CD4-positive, alpha-beta memory T cell (primary cell): ENCODE data around the gene RWDD1. TPM values are rescaled to one million over a fixed set of nuclear protein-coding genes. Genes with fewer than 3 reads are reported as not detected.

Experiments
- CTCF ChIA-PET: fragments of 350-600 bp; sonication (Branson Sonifier 250); formaldehyde crosslinking; loops from one replicate; lab custom pipeline; 2021; ENCODE audit warnings: inconsistent platforms; ENCODE audit not compliant: partially characterized antibody; lab: Charles Lee
- POLR2A ChIA-PET: fragments of 350-600 bp; sonication (Branson Sonifier 250); formaldehyde crosslinking; loops from one replicate; lab custom pipeline; 2021; ENCODE audit not compliant: partially characterized antibody; lab: Charles Lee
- DNase-seq, 5 donors: peaks; one replicate each; pipeline versions ENCODE4 v3.0.0 to v3.0.0-alpha.2; 2020 to 2022; ENCODE audit warnings: mixed read lengths in 1 of 5
- H3K27ac ChIP-seq: one replicate; pipeline ENCODE4 v1.7.0; 2013; ENCODE audit warnings: low read depth, low read length
- H3K27me3 ChIP-seq: 2 replicates; pipeline ENCODE4 v1.7.0; 2013; ENCODE audit warnings: mild to moderate bottlenecking, low read length, moderate library complexity; ENCODE audit not compliant: insufficient read depth
- H3K36me3 ChIP-seq: 2 replicates; pipeline ENCODE4 v1.7.0; 2013; ENCODE audit warnings: mild to moderate bottlenecking, low read length, moderate library complexity; ENCODE audit not compliant: insufficient read depth
- H3K4me1 ChIP-seq: 2 replicates; pipeline ENCODE4 v1.7.0; 2013; ENCODE audit warnings: mild to moderate bottlenecking, low read length, moderate library complexity; ENCODE audit not compliant: insufficient read depth
- H3K4me3 ChIP-seq, 2 donors: one replicate each; pipeline ENCODE4 v1.7.0; 2013; ENCODE audit warnings: low read length in 2 of 2, mild to moderate bottlenecking in 1 of 2
- H3K9me3 ChIP-seq, 2 donors: one replicate each; pipeline ENCODE4 v1.7.0; 2013; ENCODE audit warnings: low read length in 2 of 2, control low read depth in 1 of 2; ENCODE audit not compliant: control insufficient read depth in 1 of 2
- H3K27ac Mint-ChIP-seq, 7 donors: one replicate each; pipeline ENCODE4 v1.8.0; 2020 to 2021; ENCODE audit warnings: mixed read lengths in 7 of 7, mild to moderate bottlenecking in 6 of 7, inconsistent platforms in 3 of 7, moderate library complexity in 3 of 7
- H3K27me3 Mint-ChIP-seq, 2 donors: one replicate each; pipeline ENCODE4 v1.8.0; 2020 to 2021; ENCODE audit warnings: mixed read lengths in 2 of 2
- H3K36me3 Mint-ChIP-seq, 2 donors: one replicate each; pipeline ENCODE4 v1.8.0; 2020 to 2021; ENCODE audit warnings: mixed read lengths in 2 of 2, inconsistent platforms in 1 of 2, mild to moderate bottlenecking in 1 of 2
- H3K4me1 Mint-ChIP-seq, 4 donors: one replicate each; pipeline ENCODE4 v1.8.0; 2020 to 2021; ENCODE audit warnings: mixed read lengths in 4 of 4, mild to moderate bottlenecking in 1 of 4
- H3K4me3 Mint-ChIP-seq, 8 donors: one replicate each; pipeline ENCODE4 v1.8.0; 2020 to 2021; ENCODE audit warnings: mixed read lengths in 8 of 8, mild to moderate bottlenecking in 7 of 8, moderate library complexity in 6 of 8, inconsistent platforms in 3 of 8
- H3K9me3 Mint-ChIP-seq, 8 donors: one replicate each; pipeline ENCODE4 v1.8.0; 2020 to 2021; ENCODE audit warnings: mixed read lengths in 8 of 8, mild to moderate bottlenecking in 5 of 8, inconsistent platforms in 3 of 8, moderate library complexity in 1 of 8
- intact Hi-C: fragments of 100-400 bp; cut with micrococcal nuclease; formaldehyde crosslinking; loops from one replicate; pipeline ENCODE4 v1.15.1; 2023
- polyA plus RNA-seq, 2 donors: library from polyadenylated mRNA; unstranded; fragments of 300-500 nt; fragmentation: Illumina TruSeq; gene quantifications; one replicate each; pipeline ENCODE4 v1.2.3, GENCODE V29; 2021
- total RNA-seq, 2 experiments: library from RNA; stranded (reverse); gene quantifications; one replicate each; pipeline ENCODE4 v1.2.3, GENCODE V29; 2021

RWDD1 gene
- total and polyA plus RNA-seq, 4 experiments from 2014 or later: 32.6 to 79.0 (median 53.2) TPM

DNA sequence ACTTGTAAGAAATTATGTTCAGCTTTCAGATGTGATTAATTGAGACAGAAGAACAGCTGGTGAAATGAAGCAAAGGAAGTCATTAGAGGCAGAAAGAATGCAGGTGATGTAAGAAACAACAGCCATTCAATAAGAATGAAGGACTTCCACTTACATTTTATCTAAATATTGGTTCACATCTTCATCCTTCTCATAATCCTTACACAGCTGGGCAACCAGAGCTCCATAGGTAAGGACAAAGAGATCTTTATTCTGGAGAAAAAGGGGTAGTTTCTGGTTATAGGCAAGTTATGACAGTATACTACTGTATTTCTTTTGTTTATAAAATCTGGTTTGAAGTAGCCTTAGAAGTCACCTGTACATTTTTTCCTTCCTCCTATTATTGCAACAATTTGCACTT, 28.2 kb upstream of the RWDD1 start:
- Mint-ChIP-seq H3K27me3 (peaks cover 19 to 22% of the 10 kb centered on the region in 2 donors), H3K4me1 (no peaks in the 10 kb centered on the region), H3K9me3 (no peaks in the 10 kb centered on the region), H3K36me3 (no peaks in the 10 kb centered on the region), H3K27ac (no peak overlapping the region), H3K4me3 (no peak overlapping the region)
- no peak for DNase-seq
- intact Hi-C loops: no loop called here
- Histone ChIP-seq H3K9me3 (no peaks in the 10 kb centered on the region), H3K4me1 (no peaks in the 10 kb centered on the region), H3K36me3 (no peaks in the 10 kb centered on the region), H3K27ac (no peak overlapping the region), H3K27me3 (no peaks in the 10 kb centered on the region), H3K4me3 (no peak overlapping the region)
- ChIA-PET POLR2A (interaction anchor here (1.5 kb wide), 1 partner anchor 28 kb away, joined by 5 read pairs; the partner anchor contains the start of gene RWDD1), CTCF (interaction anchor here (2.3 to 3.2 kb wide), 3 partner anchors 10 to 20 kb away, joined by 7 to 26 read pairs (median 12); no protein-coding TSS in a partner anchor)

GRCh38 chr6:116545651-116546050, 25.7 kb upstream of the RWDD1 start, which contains the start of gene TRAPPC3L:
TSS of gene TRAPPC3L (minus strand) at chr6:116545684. CDS start at chr6:116545514, 170 bp downstream.
- H3K9me3 ChIP-seq: no peaks in the 10 kb centered on the region
- no peak within 1 kb of the TSS for H3K4me3 ChIP-seq
- H3K9me3 Mint-ChIP-seq: no peaks in the 10 kb centered on the region
- ChIA-PET CTCF (interaction anchor here (0.6 to 1.8 kb wide), 3 partner anchors 10 to 19 kb away, joined by 3 to 4 read pairs (median 3); no protein-coding TSS in a partner anchor), POLR2A (no interaction called here)
- no peak within 1 kb of the TSS for H3K27ac ChIP-seq
- H3K36me3 Mint-ChIP-seq: no peaks in the 10 kb centered on the region
- H3K4me3 Mint-ChIP-seq: no peak within 1 kb of the TSS
- no peaks in the 10 kb centered on the region for H3K4me1 Mint-ChIP-seq
- no peaks in the 10 kb centered on the region for H3K27me3 ChIP-seq
- peaks cover 18 to 19% of the 10 kb centered on the region in 2 donors for H3K27me3 Mint-ChIP-seq
- no peaks in the 10 kb centered on the region for H3K36me3 ChIP-seq
- no peaks in the 10 kb centered on the region for H3K4me1 ChIP-seq
- intact Hi-C loops: no loop called here
- H3K27ac Mint-ChIP-seq: no peak within 1 kb of the TSS
- no peak for DNase-seq

GRCh38 chr6:116547358-116547757, 23.9 kb upstream of the RWDD1 start:
- no peaks in the 10 kb centered on the region for H3K9me3 ChIP-seq
- H3K27me3 ChIP-seq: no peaks in the 10 kb centered on the region
- Mint-ChIP-seq H3K27ac (no peak overlapping the region), H3K36me3 (no peaks in the 10 kb centered on the region), H3K9me3 (no peaks in the 10 kb centered on the region), H3K4me3 (no peak overlapping the region), H3K27me3 (peaks cover 12 to 22% of the 10 kb centered on the region in 2 donors), H3K4me1 (no peaks in the 10 kb centered on the region)
- ChIA-PET CTCF (interaction anchor here (1.8 kb wide), 1 partner anchor 12 kb away, joined by 4 read pairs; no protein-coding TSS in a partner anchor), POLR2A (no interaction called here)
- H3K4me3 ChIP-seq: no peak overlapping the region
- no peak for DNase-seq
- no peak overlapping the region for H3K27ac ChIP-seq
- H3K36me3 ChIP-seq: no peaks in the 10 kb centered on the region
- H3K4me1 ChIP-seq: no peaks in the 10 kb centered on the region
- intact Hi-C loops: no loop called here

DNA sequence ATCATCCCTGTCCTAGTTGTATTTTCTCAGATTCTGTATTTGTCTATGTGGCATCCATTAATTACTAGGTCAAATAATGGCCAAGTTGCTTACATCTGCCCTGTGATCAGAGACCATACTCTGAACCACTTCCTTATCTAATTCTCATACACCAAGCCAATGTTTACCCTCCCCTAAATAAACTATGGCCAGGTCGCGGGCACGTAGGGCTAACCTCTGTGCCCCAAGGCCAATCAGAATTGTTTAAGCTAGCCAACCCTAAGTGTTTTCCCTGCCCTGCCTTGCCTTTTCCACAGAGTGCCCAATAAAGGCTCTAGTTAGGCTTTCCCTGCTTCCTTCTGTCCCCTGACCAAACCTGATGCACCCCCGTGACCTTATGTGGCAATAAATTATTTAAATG, 20.5 kb upstream of the RWDD1 start:
- no peak overlapping the region for H3K4me3 ChIP-seq
- no peaks in the 10 kb centered on the region for H3K9me3 Mint-ChIP-seq
- no peaks in the 10 kb centered on the region for H3K9me3 ChIP-seq
- intact Hi-C loops: no loop called here
- no peak overlapping the region for H3K4me3 Mint-ChIP-seq
- POLR2A ChIA-PET: no interaction called here
- peaks cover 10 to 23% of the 10 kb centered on the region in 2 donors for H3K27me3 Mint-ChIP-seq
- H3K27ac Mint-ChIP-seq: no peak overlapping the region
- no peaks in the 10 kb centered on the region for H3K36me3 Mint-ChIP-seq
- H3K4me1 ChIP-seq: no peaks in the 10 kb centered on the region
- CTCF ChIA-PET: interaction anchor here (0.9 to 1.6 kb wide), 3 partner anchors 10 to 16 kb away, joined by 3 to 5 read pairs (median 4); no protein-coding TSS in a partner anchor
- H3K27me3 ChIP-seq: peaks cover 4% of the 10 kb centered on the region
- H3K36me3 ChIP-seq: no peaks in the 10 kb centered on the region
- H3K27ac ChIP-seq: no peak overlapping the region
- DNase-seq: no peak
- no peaks in the 10 kb centered on the region for H3K4me1 Mint-ChIP-seq

GRCh38 chr6:116553451-116553850, 17.9 kb upstream of the RWDD1 start, which contains the start of gene CALHM4:
TSS of gene CALHM4 (plus strand) at chr6:116553751. CDS start at chr6:116553794, 43 bp downstream.
- Histone ChIP-seq H3K4me1 (no peaks in the 10 kb centered on the region), H3K36me3 (no peaks in the 10 kb centered on the region), H3K27me3 (peaks cover 4% of the 10 kb centered on the region), H3K4me3 (no peak within 1 kb of the TSS), H3K27ac (no peak within 1 kb of the TSS), H3K9me3 (no peaks in the 10 kb centered on the region)
- H3K27me3 Mint-ChIP-seq: peaks cover 8 to 25% of the 10 kb centered on the region in 2 donors
- intact Hi-C loops: no loop called here
- no peak within 1 kb of the TSS for H3K4me3 Mint-ChIP-seq
- POLR2A ChIA-PET: interaction anchor here (1.3 kb wide), 1 partner anchor 18 kb away, joined by 4 read pairs; the partner anchor contains the start of gene RWDD1
- CTCF ChIA-PET: interaction anchor here (1.1 to 3.8 kb wide), 2 partner anchors 10 to 20 kb away, joined by 5 to 27 read pairs; no protein-coding TSS in a partner anchor
- no peaks in the 10 kb centered on the region for H3K9me3 Mint-ChIP-seq
- H3K27ac Mint-ChIP-seq: no peak within 1 kb of the TSS
- H3K36me3 Mint-ChIP-seq: no peaks in the 10 kb centered on the region
- no peaks in the 10 kb centered on the region for H3K4me1 Mint-ChIP-seq
- no peak for DNase-seq

GRCh38 chr6:116556065-116556464, 15.2 kb upstream of the RWDD1 start:
- Mint-ChIP-seq H3K9me3 (no peaks in the 10 kb centered on the region), H3K4me1 (no peaks in the 10 kb centered on the region), H3K27ac (no peak overlapping the region), H3K36me3 (no peaks in the 10 kb centered on the region), H3K4me3 (no peak overlapping the region), H3K27me3 (peaks cover 8 to 19% of the 10 kb centered on the region in 2 donors)
- no peak overlapping the region for H3K4me3 ChIP-seq
- H3K27me3 ChIP-seq: peaks cover 4% of the 10 kb centered on the region
- H3K27ac ChIP-seq: no peak overlapping the region
- DNase-seq: no peak
- H3K4me1 ChIP-seq: no peaks in the 10 kb centered on the region
- intact Hi-C loops: no loop called here
- no peaks in the 10 kb centered on the region for H3K9me3 ChIP-seq
- ChIA-PET POLR2A (no interaction called here), CTCF (interaction anchor here (1.5 to 3.8 kb wide), 3 partner anchors 15 to 268 kb away, joined by 3 to 27 read pairs (median 7); no protein-coding TSS in a partner anchor)
- no peaks in the 10 kb centered on the region for H3K36me3 ChIP-seq

- Histone ChIP-seq H3K9me3 (no peaks in the 10 kb centered on the region), H3K4me3 (no peak overlapping the region), H3K36me3 (no peaks in the 10 kb centered on the region), H3K27ac (no peak overlapping the region), H3K27me3 (peaks cover 4% of the 10 kb centered on the region), H3K4me1 (no peaks in the 10 kb centered on the region)
- CTCF ChIA-PET: interaction anchor here (0.6 to 3.8 kb wide), 5 partner anchors 8 to 408 kb away, joined by 3 to 27 read pairs (median 3); no protein-coding TSS in a partner anchor
- POLR2A ChIA-PET: no interaction called here
- no peak overlapping the region for H3K27ac Mint-ChIP-seq
- H3K27me3 Mint-ChIP-seq: peaks cover 12 to 21% of the 10 kb centered on the region in 2 donors
- H3K36me3 Mint-ChIP-seq: no peaks in the 10 kb centered on the region
- peaks cover 0 to 2% (median 1%) of the 10 kb centered on the region in 4 donors for H3K4me1 Mint-ChIP-seq
- no peak overlapping the region for H3K4me3 Mint-ChIP-seq
- intact Hi-C loops: no loop called here
- no peaks in the 10 kb centered on the region for H3K9me3 Mint-ChIP-seq
- no peak for DNase-seq
These were observed 14.4 kb upstream of the RWDD1 start for GRCh38 chr6:116556814-116557415.
